IPS-11a (cell line): ENCODE data around the gene WNT7B.
"Not testable (repeated sequence)": the region's sequence is repeated elsewhere in the genome, so short reads cannot be mapped to it uniquely, and the experiment has no call there.

Experiments
- H3K4me3 ChIP-seq: one replicate; pipeline ENCODE4 v1.5.1; 2013; ENCODE audit warnings: low read depth, low read length, control low read depth

The WNT7B gene

GRCh38 chr22:46008836-46009596 is 32.1 kb upstream of the WNT7B start:
- H3K4me3 ChIP-seq = no peak overlapping the region

- no peak overlapping the region for H3K4me3 ChIP-seq
Observed at GRCh38 chr22:46008291-46008690, 31.3 kb upstream of the WNT7B start.

GRCh38 chr22:46007848-46008261 is 30.9 kb upstream of the WNT7B start:
- no peak overlapping the region for H3K4me3 ChIP-seq

- no peak overlapping the region for H3K4me3 ChIP-seq
Observed at GRCh38 chr22:46007003-46007847, 30.3 kb upstream of the WNT7B start.

- no peak overlapping the region for H3K4me3 ChIP-seq
Observed at GRCh38 chr22:46006379-46007002, 29.5 kb upstream of the WNT7B start.

GRCh38 chr22:46005116-46005705 is 28.2 kb upstream of the WNT7B start:
- not testable (repeated sequence) for H3K4me3 ChIP-seq

GRCh38 chr22:46004105-46004866 is 27.3 kb upstream of the WNT7B start:
- no peak overlapping the region for H3K4me3 ChIP-seq

- H3K4me3 ChIP-seq = no peak overlapping the region
Observed at GRCh38 chr22:46003271-46004091, 26.5 kb upstream of the WNT7B start.

- no peak overlapping the region for H3K4me3 ChIP-seq
Observed at GRCh38 chr22:46002757-46003270, 25.9 kb upstream of the WNT7B start.

GRCh38 chr22:46001426-46002106 is 24.6 kb upstream of the WNT7B start:
- H3K4me3 ChIP-seq = no peak overlapping the region

- no peak overlapping the region for H3K4me3 ChIP-seq
Observed at GRCh38 chr22:46001046-46001425, 24.1 kb upstream of the WNT7B start.

GRCh38 chr22:46000081-46001027 is 23.4 kb upstream of the WNT7B start:
- no peak overlapping the region for H3K4me3 ChIP-seq

- no peak overlapping the region for H3K4me3 ChIP-seq
Observed at GRCh38 chr22:45999379-45999971, 22.5 kb upstream of the WNT7B start.

GRCh38 chr22:45998638-45999378 is 21.8 kb upstream of the WNT7B start:
- H3K4me3 ChIP-seq = no peak overlapping the region

- H3K4me3 ChIP-seq = no peak overlapping the region
Observed at GRCh38 chr22:45997777-45998637, 21.0 kb upstream of the WNT7B start.
